HepG2 (cell line): ENCODE results near the gene FUT8. TPM values are rescaled to one million over a fixed set of nuclear protein-coding genes. Genes with fewer than 3 reads are reported as not detected.
A peak's percentile ranks its signal among the peaks of the same experiment; 100 is the strongest.

ENCODE experiments used
- ATAC-seq: fragments of 200-7000 bp; cut with Tn5 transposase; 3 replicates; pipeline ENCODE4 v1.9.1; 2020; ENCODE audit warnings: mild to moderate bottlenecking, moderate library complexity
- BruUV-seq: library from RNA; stranded (reverse); fragments of 400-500 nt; replicated peaks from 2 replicates; lab custom pipeline; 2021; lab: Mats Ljungman, UMichigan
- CTCF ChIA-PET: fragments of 300-600 bp; formaldehyde crosslinking; extraction: SDS; loops from one replicate; lab custom pipeline; 2021; ENCODE audit warnings: low total read pairs, inconsistent platforms, low intra/inter-chr PET ratio; lab: Yijun Ruan, JAX
- POLR2A ChIA-PET: fragments of 350-600 bp; sonication (Branson Sonifier 250); formaldehyde crosslinking; loops from one replicate; lab custom pipeline; 2020; ENCODE audit warnings: antibody characterized with exemption, inconsistent platforms; lab: Yijun Ruan, JAX
- DNase-seq: peaks from one replicate; pipeline ENCODE4 v3.0.0-alpha.2; 2015; ENCODE audit warnings: low spot score
- FAIRE-seq: peaks from 3 replicates; lab custom pipeline; 2011; peaks lifted over from hg19 to GRCh38; lab: Jason Lieb, UNC
- H2AFZ ChIP-seq: one replicate; pipeline ENCODE4 v1.6.1; 2011; ENCODE audit warnings: low read length, inconsistent platforms
- H3K27ac ChIP-seq: fragments of 300-600 bp; 3 replicates; pipeline ENCODE4 v1.8.0; 2011; ENCODE audit warnings: mixed run types, mild to moderate bottlenecking, mixed read lengths, low read length, inconsistent platforms; ENCODE audit not compliant: insufficient read depth; ENCODE audit errors: extremely low read length
- H3K27me3 ChIP-seq, 2 experiments: fragments of 200-600 bp in 1 of 2; 2 replicates in 1 of 2; 3 replicates in 1 of 2; pipeline versions ENCODE4 v1.6.0 to v1.8.0; 2011; ENCODE audit warnings: low read length in 2 of 2, mild to moderate bottlenecking in 2 of 2, moderate library complexity in 2 of 2, inconsistent platforms in 1 of 2; ENCODE audit not compliant: insufficient read depth in 2 of 2, control insufficient read depth in 1 of 2
- H3K36me3 ChIP-seq, 2 experiments: fragments of 200-600 bp in 1 of 2; replicated peaks in 1 of 2; 2 replicates in 1 of 2; 3 replicates in 1 of 2; pipeline versions ENCODE4 v1.5.1 to v1.8.0; 2011; ENCODE audit warnings: low read length in 2 of 2, inconsistent platforms in 1 of 2; ENCODE audit not compliant: insufficient read depth in 2 of 2, control insufficient read depth in 1 of 2
- H3K4me1 ChIP-seq: 2 replicates; pipeline ENCODE4 v1.5.1; 2012; ENCODE audit warnings: low read length, inconsistent platforms; ENCODE audit not compliant: insufficient read depth
- H3K4me2 ChIP-seq: 2 replicates; pipeline ENCODE4 v1.6.0; 2011; ENCODE audit warnings: low read depth, low read length, inconsistent platforms
- H3K4me3 ChIP-seq, 3 experiments: fragments of 200-600 bp in 1 of 3; sonication (generic), shearing (Covaris generic) in 1 of 3; replicated peaks in 1 of 3; 2 replicates each; pipeline ENCODE4 v1.5.1; 2011 to 2016; ENCODE audit warnings: low read length in 3 of 3, inconsistent platforms in 2 of 3, low read depth in 2 of 3, mild to moderate bottlenecking in 2 of 3, control low read depth in 1 of 3, mixed read lengths in 1 of 3; ENCODE audit not compliant: insufficient read depth in 1 of 3
- H3K79me2 ChIP-seq: one replicate; pipeline ENCODE4 v1.6.1; 2011; ENCODE audit warnings: low read length, inconsistent platforms; ENCODE audit not compliant: insufficient read depth
- H3K9ac ChIP-seq: 2 replicates; pipeline ENCODE4 v1.6.0; 2011; ENCODE audit warnings: mild to moderate bottlenecking, low read depth, low read length, inconsistent platforms; ENCODE audit not compliant: insufficient read depth
- H3K9me3 ChIP-seq: 2 replicates; pipeline ENCODE4 v1.5.1; 2012; ENCODE audit warnings: mild to moderate bottlenecking, low read length
- H4K20me1 ChIP-seq: 2 replicates; pipeline ENCODE4 v1.6.0; 2011; ENCODE audit warnings: inconsistent platforms, mild to moderate bottlenecking, low read length, moderate library complexity; ENCODE audit not compliant: insufficient read depth
- HNRNPL ChIP-seq: fragments of 200-400 bp; formaldehyde crosslinking; IDR thresholded peaks from 2 replicates; pipeline ENCODE4 v1.6.1; 2017; ENCODE audit warnings: mild to moderate bottlenecking, low read depth, low read length
- JARID2 ChIP-seq: sonication (generic); formaldehyde crosslinking; IDR thresholded peaks from 2 replicates; pipeline ENCODE4 v1.8.1; 2023; ENCODE audit warnings: missing genetic modification reagents, inconsistent platforms; ENCODE audit not compliant: insufficient replicate concordance
- NFIB ChIP-seq: sonication (generic); formaldehyde crosslinking; IDR thresholded peaks from 2 replicates; pipeline ENCODE4 v1.9.0; 2021; ENCODE audit warnings: missing genetic modification reagents, mild to moderate bottlenecking, borderline replicate concordance
- NFKB2 ChIP-seq: sonication (generic); formaldehyde crosslinking; IDR thresholded peaks from 2 replicates; pipeline ENCODE4 v1.4.0; 2020; ENCODE audit warnings: missing genetic modification reagents, borderline replicate concordance
- SIN3A ChIP-seq: IDR thresholded peaks from 2 replicates; pipeline ENCODE4 v1.6.1; 2011; ENCODE audit warnings: low read depth, mild to moderate bottlenecking, control low read depth, low read length, borderline replicate concordance
- SOX13 ChIP-seq, 3 experiments: fragments of 450-650 bp in 1 of 3; sonication (generic) in 1 of 3; formaldehyde crosslinking in 1 of 3; IDR thresholded peaks in 2 of 3; conservative IDR thresholded peaks in 1 of 3; 2 replicates each; pipeline versions ENCODE4 v1.5.0 to v1.6.1; 2016 to 2020; ENCODE audit warnings: antibody characterized with exemption in 1 of 3, mild to moderate bottlenecking in 1 of 3, missing compliant biosample characterization in 1 of 3, missing genetic modification reagents in 1 of 3, moderate library complexity in 1 of 3
- ZMAT5 ChIP-seq: sonication (generic); formaldehyde crosslinking; IDR thresholded peaks from 2 replicates; pipeline ENCODE4 v1.5.0; 2020; ENCODE audit warnings: mild to moderate bottlenecking, low read depth, missing genetic modification reagents, borderline replicate concordance
- ZNF766 ChIP-seq: sonication (generic); formaldehyde crosslinking; IDR thresholded peaks from 2 replicates; pipeline ENCODE4 v1.5.0; 2020; ENCODE audit warnings: missing genetic modification reagents, borderline replicate concordance
- WGBS: methylation state at CpG from one replicate; pipeline ENCODE4 v1.1.6; 2017; ENCODE audit warnings: low lambda C conversion rate; 5-methylcytosine and 5-hydroxymethylcytosine counted together
- in situ Hi-C: cut with HindIII; loops from 2 replicates; pipeline ENCODE4 v1.10.0; 2017; ENCODE audit warnings: low pct_unique_long_range_greater_than_20kb; ENCODE audit not compliant: extremely low pct_ligation_motif_present
- intact Hi-C: fragments of 100-400 bp; cut with micrococcal nuclease; formaldehyde crosslinking; loops from one replicate; pipeline ENCODE4 v1.10.0; 2022; ENCODE audit not compliant: unreplicated experiment
- microRNA counts: library from miRNA; unstranded; fragments of <30 nt; microRNA quantifications from one replicate; lab custom pipeline; 2015
- microRNA-seq: library from miRNA; unstranded; fragments of <30 nt; microRNA quantifications from one replicate; pipeline ENCODE4, GENCODE V29; 2020
- polyA plus RNA-seq, 8 experiments: library from polyadenylated mRNA; depleted of rRNA in 3 of 8; stranded (reverse) in 7 of 8; unstranded in 1 of 8; fragments of >200 nt; fragmentation: Illumina TruSeq in 4 of 8; extraction: Trizol in 4 of 8; gene quantifications; 2 replicates each; pipeline versions ENCODE4 v1.2.1 to v1.2.3, GENCODE V29; 2011 to 2016; ENCODE audit warnings: low read depth in 4 of 8, missing spikeins in 1 of 8, mixed read lengths in 1 of 8; ENCODE audit not compliant: insufficient read depth in 1 of 8
- small RNA-seq, 3 experiments: library from RNA; depleted of rRNA; stranded (forward); fragments of <200 nt; gene quantifications; one replicate each; pipeline ENCODE3, GENCODE V24; 2012; ENCODE audit warnings: low read depth in 2 of 3, low replicate concordance in 1 of 3; ENCODE audit not compliant: insufficient read length in 3 of 3, insufficient read depth in 2 of 3
- total RNA-seq, 5 experiments: library from RNA; depleted of rRNA; stranded (reverse); fragments of >200 nt; fragmentation: Illumina TruSeq; extraction: Trizol; gene quantifications; 2 replicates each; pipeline ENCODE4 v1.2.3, GENCODE V29; 2016; ENCODE audit warnings: low read depth in 1 of 5

The FUT8 gene
- total and polyA plus RNA-seq, 2 of the 13 experiments (the other 11 are each of a cell fraction or from before 2014, with no cell fraction given) = 9.3 to 17.5 TPM

- in situ Hi-C loops (no loop called here), intact Hi-C loops (no loop called here)
- 25% methylated on average over 9 of the region's 9 CpGs for WGBS
- FAIRE-seq (no peak), DNase-seq (no peak), ATAC-seq (peak; percentile 12; the same call in 1 of the 3 replicates)
- H3K27ac ChIP-seq = no peak overlapping the region
- H3K4me2 ChIP-seq = no peak overlapping the region
- H3K4me3 ChIP-seq = no peak overlapping the region
- H2AFZ ChIP-seq = no peak overlapping the region
- H3K9me3 ChIP-seq = no peaks in the 10 kb centered on the region
- ChIA-PET POLR2A (no interaction called here), CTCF (no interaction called here)
- no TSS peak for BruUV-seq
- peaks cover 13% of the 10 kb centered on the region for H3K4me1 ChIP-seq
- H3K9ac ChIP-seq = no peak overlapping the region
- no peaks in the 10 kb centered on the region for H4K20me1 ChIP-seq
- no peaks in the 10 kb centered on the region for H3K79me2 ChIP-seq
- TF ChIP-seq SIN3A (no peak), JARID2 (CRISPR knock-in tag) (no peak), NFKB2 (CRISPR knock-in tag) (no peak), ZMAT5 (CRISPR knock-in tag) (no peak), HNRNPL (no peak), NFIB (CRISPR knock-in tag) (no peak), SOX13 (IDR thresholded peaks at IDR 0.05) (no peak), SOX13 (CRISPR knock-in tag; conservative IDR thresholded peaks at IDR 0.05 in 1 of 2, IDR thresholded peaks at IDR 0.05 in 1 of 2) (no peak), ZNF766 (CRISPR knock-in tag) (no peak)
- H3K36me3 ChIP-seq = no peaks in the 10 kb centered on the region
- peaks cover 0 to 17% of the 10 kb centered on the region in 2 experiments; a peak in 1 of 5 replicates for H3K27me3 ChIP-seq
Measured at GRCh38 chr14:65792208-65792905, 379.8 kb downstream of the FUT8 start.

MicroRNAs encoded within 50 kb of the gene (microRNA counts, 767-probe panel; counts per million panel counts)
- not detected for microRNA hsa-miR-625-5p (lab: Ali Mortazavi, UCI)

Small RNA genes lying within 50 kb of the gene (microRNA-seq; reads per million reads assigned to microRNA genes)
- 3.9 reads per million, percentile 27 among the genes with 10 or more reads in this experiment for gene MIR625

Small RNA genes lying within 50 kb of the gene (small RNA-seq; reads per million reads assigned to genes)
- gene MIR625 = 0 to 0.98 (median 0.97) reads per million in 3 experiments
